ENCODE measurements around the gene LIPT2. TPM values are rescaled to one million over a fixed set of nuclear protein-coding genes. Genes with fewer than 3 reads are reported as not detected.

The LIPT2 gene
- polyA plus RNA-seq, 3 donors: 2.2 to 5.1 (median 4.4) TPM

- H3K27ac ChIP-seq (ENCODE audit: low read depth in 1 of 2, low read length in 2 of 2): no peak overlapping the region
- no peak overlapping the region for H3K9ac ChIP-seq (ENCODE audit: insufficient read depth, low read length, poor library complexity, severe bottlenecking)
- DNase-seq: no peak
- H3K4me2 ChIP-seq (replicated peaks; ENCODE audit: extremely low read depth, low read length, poor library complexity, severe bottlenecking): no peak overlapping the region
- no CpG with 5 or more reads among the region's 9 CpGs for WGBS (ENCODE audit: insufficient coverage)
- H3K79me2 ChIP-seq (ENCODE audit: insufficient read depth, low read length): no peaks in the 10 kb centered on the region
- H3K27ac Mint-ChIP-seq: no peak overlapping the region
- no peaks in the 10 kb centered on the region for H4K20me1 ChIP-seq (ENCODE audit: insufficient read depth, low read length)
- peaks cover 9% of the 10 kb centered on the region for H3K4me1 Mint-ChIP-seq
- H3K4me1 ChIP-seq (ENCODE audit: control insufficient read depth in 1 of 2, insufficient read depth in 2 of 2, low read length in 2 of 2): peaks cover 5% of the 10 kb centered on the region in 2 donors
- H3K9me3 Mint-ChIP-seq: peaks cover 4 to 12% (median 7%) of the 10 kb centered on the region in 7 donors
- no peak for TF ChIP-seq CTCF (IDR thresholded peaks at IDR 0.05)
- H3K4me3 Mint-ChIP-seq: no peak overlapping the region
- H3K36me3 Mint-ChIP-seq: no peaks in the 10 kb centered on the region
- H3K9me3 ChIP-seq (replicated peaks in 1 of 2; ENCODE audit: control insufficient read depth in 1 of 2, insufficient read depth in 1 of 2, low read length in 2 of 2): peaks cover 4 to 6% of the 10 kb centered on the region in 2 donors
- no peak overlapping the region for H2AFZ ChIP-seq (ENCODE audit: insufficient read depth, low read depth, low read length, poor library complexity, severe bottlenecking)
- no peak overlapping the region for H3K4me3 ChIP-seq (replicated peaks in 1 of 3; ENCODE audit: low read depth in 2 of 3, low read length in 3 of 3)
- H3K36me3 ChIP-seq (replicated peaks in 1 of 2; ENCODE audit: control insufficient read depth in 1 of 2, insufficient read depth in 2 of 2, low read length in 2 of 2): no peaks in the 10 kb centered on the region
- intact Hi-C loops (cut with micrococcal nuclease): loop anchor here in 1 of 2 donors (10.0 kb wide), 1 partner anchor 189 kb away; no protein-coding TSS in a partner anchor
- H3K27me3 Mint-ChIP-seq (ENCODE audit: low read depth in 3 of 3): peaks cover 1 to 8% (median 4%) of the 10 kb centered on the region in 3 donors
- H3K27me3 ChIP-seq (ENCODE audit: control insufficient read depth in 2 of 2, insufficient read depth in 2 of 2, low read length in 2 of 2): no peaks in the 10 kb centered on the region
Observed at GRCh38 chr11:74444173-74444826, 49.2 kb downstream of the LIPT2 start.

DNA sequence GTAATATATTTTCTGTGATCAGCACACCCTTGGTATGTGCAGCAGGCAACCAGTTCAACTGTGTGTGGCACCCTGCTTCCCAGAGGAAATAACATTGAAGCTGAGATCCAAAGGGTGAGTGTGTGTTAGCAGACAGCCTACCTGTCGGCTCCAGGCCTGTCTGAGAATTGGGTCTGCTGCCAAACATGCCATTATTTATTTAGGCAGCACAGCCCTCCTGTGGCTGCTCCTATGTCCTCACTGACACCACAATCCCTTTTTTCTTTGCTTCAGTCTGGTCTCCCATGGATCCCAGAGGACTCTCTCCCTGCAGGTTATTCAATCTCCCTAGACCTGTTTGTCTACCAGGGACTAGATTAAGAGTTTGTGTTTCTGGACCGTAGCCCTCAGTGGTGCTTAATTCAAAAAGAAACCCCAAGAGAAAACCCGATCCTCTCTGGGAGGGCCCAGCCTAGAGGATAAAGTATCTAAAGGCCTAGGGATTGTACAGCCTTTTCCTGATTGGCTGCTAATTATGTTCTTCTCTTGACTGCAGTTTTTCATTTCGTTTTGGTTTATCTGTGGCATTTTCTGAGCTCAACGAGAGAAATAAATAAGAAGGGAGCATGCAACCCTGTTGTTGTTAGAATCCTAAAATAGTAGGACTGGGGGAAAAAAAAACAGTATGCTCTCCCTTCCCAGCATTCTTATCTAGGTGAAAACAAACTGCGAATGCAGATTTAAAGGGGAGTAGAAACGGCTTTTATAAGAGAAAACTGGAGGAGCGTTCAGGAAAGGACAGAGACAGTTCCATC is 50.3 kb downstream of the LIPT2 start:
- H3K4me3 ChIP-seq (replicated peaks in 1 of 3; ENCODE audit: low read depth in 2 of 3, low read length in 3 of 3): no peak overlapping the region
- H2AFZ ChIP-seq (ENCODE audit: insufficient read depth, low read depth, low read length, poor library complexity, severe bottlenecking): no peak overlapping the region
- TF ChIP-seq CTCF (IDR thresholded peaks at IDR 0.05): no peak
- Mint-ChIP-seq H3K36me3 (no peaks in the 10 kb centered on the region), H3K4me1 (peaks cover 6% of the 10 kb centered on the region), H3K27ac (no peak overlapping the region), H3K4me3 (no peak overlapping the region), H3K27me3 (ENCODE audit: low read depth in 3 of 3) (peaks cover 1 to 10% (median 4%) of the 10 kb centered on the region in 3 donors), H3K9me3 (peaks cover 4 to 12% (median 7%) of the 10 kb centered on the region in 7 donors)
- no peak for DNase-seq
- no peaks in the 10 kb centered on the region for H3K36me3 ChIP-seq (replicated peaks in 1 of 2; ENCODE audit: control insufficient read depth in 1 of 2, insufficient read depth in 2 of 2, low read length in 2 of 2)
- H3K27me3 ChIP-seq (ENCODE audit: control insufficient read depth in 2 of 2, insufficient read depth in 2 of 2, low read length in 2 of 2): no peaks in the 10 kb centered on the region
- no peak overlapping the region for H3K9ac ChIP-seq (ENCODE audit: insufficient read depth, low read length, poor library complexity, severe bottlenecking)
- intact Hi-C loops (cut with micrococcal nuclease): loop anchor here in 1 of 2 donors (10.0 kb wide), 1 partner anchor 188 kb away; no protein-coding TSS in a partner anchor
- peaks cover 4 to 6% of the 10 kb centered on the region in 2 donors for H3K9me3 ChIP-seq (replicated peaks in 1 of 2; ENCODE audit: control insufficient read depth in 1 of 2, insufficient read depth in 1 of 2, low read length in 2 of 2)
- 97% methylated on average over 4 of the region's 8 CpGs for WGBS (ENCODE audit: insufficient coverage)
- H4K20me1 ChIP-seq (ENCODE audit: insufficient read depth, low read length): no peaks in the 10 kb centered on the region
- H3K27ac ChIP-seq (ENCODE audit: low read depth in 1 of 2, low read length in 2 of 2): no peak overlapping the region
- no peaks in the 10 kb centered on the region for H3K4me1 ChIP-seq (ENCODE audit: control insufficient read depth in 1 of 2, insufficient read depth in 2 of 2, low read length in 2 of 2)
- H3K79me2 ChIP-seq (ENCODE audit: insufficient read depth, low read length): no peaks in the 10 kb centered on the region
- no peak overlapping the region for H3K4me2 ChIP-seq (replicated peaks; ENCODE audit: extremely low read depth, low read length, poor library complexity, severe bottlenecking)

Measured in CD14-positive monocyte (primary cell).